Measurements from ENCODE around the gene VPS13A.

VPS13A gene

GRCh38 chr9:77188242-77188641 lies 10.9 kb downstream of the VPS13A start:
- TF ChIP-seq CTCF (IDR thresholded peaks at IDR 0.05), result no peak

GRCh38 chr9:77194423-77194822 lies 17.1 kb downstream of the VPS13A start:
- TF ChIP-seq CTCF (IDR thresholded peaks at IDR 0.05), result no peak

- no peak for TF ChIP-seq CTCF (IDR thresholded peaks at IDR 0.05)
Measured at GRCh38 chr9:77210116-77210515, 32.8 kb downstream of the VPS13A start.

- TF ChIP-seq CTCF (IDR thresholded peaks at IDR 0.05), result no peak
Measured at GRCh38 chr9:77211561-77211960, 34.2 kb downstream of the VPS13A start.

GRCh38 chr9:77212801-77213200 lies 35.5 kb downstream of the VPS13A start:
- no peak for TF ChIP-seq CTCF (IDR thresholded peaks at IDR 0.05)

GRCh38 chr9:77215874-77216273 lies 38.5 kb downstream of the VPS13A start:
- TF ChIP-seq CTCF (IDR thresholded peaks at IDR 0.05), result peak; percentile 53

- no peak for TF ChIP-seq CTCF (IDR thresholded peaks at IDR 0.05)
Measured at GRCh38 chr9:77218612-77219011, 41.3 kb downstream of the VPS13A start.

GRCh38 chr9:77221431-77221830 lies 44.1 kb downstream of the VPS13A start:
- TF ChIP-seq CTCF (IDR thresholded peaks at IDR 0.05), result no peak

Measured in LNCAP (cell line).